ENCODE results near the gene UQCRC2. TPM values are rescaled to one million over a fixed set of nuclear protein-coding genes. Genes with fewer than 3 reads are reported as not detected.

The UQCRC2 gene
- total and polyA plus RNA-seq, 5 donors, result 321 to 665 (median 634) TPM

DNA sequence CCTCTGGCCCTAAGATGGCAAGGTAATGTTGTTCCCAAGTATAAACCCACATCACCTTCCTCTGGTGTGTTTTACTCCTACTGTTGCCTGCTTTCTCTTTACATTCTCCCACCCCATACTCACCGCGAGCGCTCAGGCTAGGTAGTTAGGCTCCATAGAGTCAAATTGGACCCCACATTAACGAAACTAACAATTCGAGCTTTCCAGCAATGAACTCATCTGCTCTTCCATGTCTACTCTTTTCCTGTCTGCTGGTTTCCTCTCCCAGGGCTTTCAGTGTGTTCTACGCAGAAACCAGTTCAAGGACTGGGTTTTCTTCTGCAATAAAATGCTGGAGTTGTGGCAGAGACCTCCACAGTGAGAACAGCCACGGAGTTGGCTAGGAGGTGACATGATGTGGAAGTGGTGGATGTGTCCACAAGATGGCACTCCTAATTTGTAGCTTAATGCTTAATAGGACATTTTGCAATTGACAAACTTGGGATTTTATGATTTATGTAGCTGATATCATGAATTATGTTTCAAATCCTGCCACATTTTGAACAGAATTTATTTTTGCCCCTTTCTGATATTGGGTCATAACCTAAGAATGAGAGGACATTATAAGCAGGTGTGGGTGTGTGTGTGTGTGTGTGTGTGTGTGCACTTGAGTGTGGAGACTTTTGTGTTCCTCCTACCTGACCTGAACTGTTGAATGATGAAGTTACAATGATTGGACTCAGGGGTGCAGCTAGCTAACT is 2.2 kb upstream of the UQCRC2 start:
- Histone ChIP-seq H3K9me3 (ENCODE audit: control insufficient read depth, low read length) (no peaks in the 10 kb centered on the region), H3K4me1 (ENCODE audit: control insufficient read depth, insufficient read depth, low read length) (peaks cover 4% of the 10 kb centered on the region), H3K4me3 (ENCODE audit: low read length) (no peak overlapping the region), H3K27ac (ENCODE audit: low read length) (no peak overlapping the region), H3K27me3 (ENCODE audit: control insufficient read depth, insufficient read depth) (no peaks in the 10 kb centered on the region)
- intact Hi-C loops (cut with DNase I), result loop anchor here in 1 of 4 donors (5.0 kb wide), 1 partner anchor 236 kb away; no protein-coding TSS in a partner anchor
- ATAC-seq (no peak), DNase-seq (no peak)
- WGBS, result 69% methylated on average over 7 of the region's 7 CpGs

- WGBS, result 2% methylated on average over 24 of the region's 24 CpGs
- peak; percentile 82 to 89 (median 82) for DNase-seq
- intact Hi-C loops (cut with DNase I), result loop anchor here in 1 of 4 donors (5.0 kb wide), 1 partner anchor 235 kb away; no protein-coding TSS in a partner anchor
- Histone ChIP-seq H3K27me3 (ENCODE audit: control insufficient read depth, insufficient read depth) (no peaks in the 10 kb centered on the region), H3K4me3 (ENCODE audit: low read length) (peak overlapping the region; percentile 99), H3K4me1 (ENCODE audit: control insufficient read depth, insufficient read depth, low read length) (peaks cover 4% of the 10 kb centered on the region), H3K27ac (ENCODE audit: low read length) (peak overlapping the region; percentile 97), H3K9me3 (ENCODE audit: control insufficient read depth, low read length) (no peaks in the 10 kb centered on the region)
- ATAC-seq, result peak; percentile 63 to 80
These were observed 945 bp upstream of the UQCRC2 start for GRCh38 chr16:21952040-21952792.

DNA sequence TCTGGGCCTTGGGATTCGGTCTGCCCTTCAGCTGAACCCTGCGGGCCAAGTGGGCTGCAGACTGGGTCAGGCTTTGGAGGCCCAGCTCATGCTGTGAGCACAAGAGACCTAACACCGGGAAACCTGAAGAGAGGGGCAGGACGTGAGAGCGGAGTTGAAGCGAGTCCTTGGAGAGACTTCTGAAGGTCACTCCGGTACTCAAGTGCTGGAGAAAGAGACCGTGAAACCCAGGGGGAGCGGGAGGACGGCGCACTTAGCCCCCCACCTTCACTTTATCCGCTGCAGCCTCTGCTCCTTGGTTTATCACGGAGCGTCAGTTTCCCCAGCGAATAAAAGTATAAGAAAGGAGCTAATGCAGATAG is 361 bp downstream of the UQCRC2 start:
- Histone ChIP-seq H3K27me3 (ENCODE audit: control insufficient read depth, insufficient read depth) (no peaks in the 10 kb centered on the region), H3K4me3 (ENCODE audit: low read length) (peak overlapping the region; percentile 99), H3K27ac (ENCODE audit: low read length) (peak overlapping the region; percentile 97), H3K4me1 (ENCODE audit: control insufficient read depth, insufficient read depth, low read length) (peaks cover 4% of the 10 kb centered on the region), H3K9me3 (ENCODE audit: control insufficient read depth, low read length) (no peaks in the 10 kb centered on the region)
- intact Hi-C loops (cut with DNase I), result loop anchor here in 1 of 4 donors (5.0 kb wide), 1 partner anchor 234 kb away; no protein-coding TSS in a partner anchor
- ATAC-seq (peak; percentile 53 to 58), DNase-seq (no peak)
- WGBS, result under 1% methylated on average over 15 of the region's 15 CpGs

- Histone ChIP-seq H3K27ac (ENCODE audit: low read length) (no peak overlapping the region), H3K4me3 (ENCODE audit: low read length) (no peak overlapping the region), H3K4me1 (ENCODE audit: control insufficient read depth, insufficient read depth, low read length) (peaks cover 4% of the 10 kb centered on the region), H3K27me3 (ENCODE audit: control insufficient read depth, insufficient read depth) (no peaks in the 10 kb centered on the region), H3K9me3 (ENCODE audit: control insufficient read depth, low read length) (no peaks in the 10 kb centered on the region)
- no peak for ATAC-seq
- 47% methylated on average over 1 of the region's 1 CpG for WGBS
- DNase-seq, result no peak
- intact Hi-C loops (cut with DNase I), result no loop called here
These were observed 4.7 kb downstream of the UQCRC2 start for GRCh38 chr16:21957714-21958346.

- Histone ChIP-seq H3K4me3 (ENCODE audit: low read length) (no peak overlapping the region), H3K27ac (ENCODE audit: low read length) (no peak overlapping the region), H3K27me3 (ENCODE audit: control insufficient read depth, insufficient read depth) (no peaks in the 10 kb centered on the region), H3K4me1 (ENCODE audit: control insufficient read depth, insufficient read depth, low read length) (peaks cover 3% of the 10 kb centered on the region), H3K9me3 (ENCODE audit: control insufficient read depth, low read length) (no peaks in the 10 kb centered on the region)
- intact Hi-C loops (cut with DNase I), result no loop called here
- 84% methylated on average over 3 of the region's 3 CpGs for WGBS
- ATAC-seq (no peak), DNase-seq (no peak)
These were observed 5.9 kb downstream of the UQCRC2 start for GRCh38 chr16:21959050-21959449.

DNA sequence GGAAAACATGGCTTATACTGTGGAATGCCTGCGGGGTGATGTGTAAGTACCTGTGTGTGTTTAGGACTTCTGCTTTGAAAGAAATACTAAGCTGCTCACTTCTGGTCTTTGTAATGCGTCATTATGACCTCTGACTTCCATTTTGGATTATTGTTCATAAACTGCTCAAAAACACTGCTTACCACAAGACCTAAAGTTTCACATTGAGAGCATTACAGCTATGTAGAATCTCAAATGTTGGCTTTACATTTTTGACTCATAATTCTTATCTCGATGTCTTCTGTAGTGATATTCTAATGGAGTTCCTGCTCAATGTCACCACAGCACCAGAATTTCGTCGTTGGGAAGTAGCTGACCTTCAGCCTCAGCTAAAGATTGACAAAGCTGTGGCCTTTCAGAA is 9.3 kb downstream of the UQCRC2 start:
- Histone ChIP-seq H3K27me3 (ENCODE audit: control insufficient read depth, insufficient read depth) (no peaks in the 10 kb centered on the region), H3K9me3 (ENCODE audit: control insufficient read depth, low read length) (no peaks in the 10 kb centered on the region), H3K27ac (ENCODE audit: low read length) (no peak overlapping the region), H3K4me1 (ENCODE audit: control insufficient read depth, insufficient read depth, low read length) (no peaks in the 10 kb centered on the region), H3K4me3 (ENCODE audit: low read length) (no peak overlapping the region)
- ATAC-seq, result no peak
- intact Hi-C loops (cut with DNase I), result no loop called here
- DNase-seq, result no peak
- WGBS, result 89% methylated on average over 5 of the region's 5 CpGs

- ATAC-seq (no peak), DNase-seq (no peak)
- H3K4me3 ChIP-seq (ENCODE audit: low read length), result no peak overlapping the region
- H3K4me1 ChIP-seq (ENCODE audit: control insufficient read depth, insufficient read depth, low read length), result no peaks in the 10 kb centered on the region
- no peaks in the 10 kb centered on the region for H3K9me3 ChIP-seq (ENCODE audit: control insufficient read depth, low read length)
- peak overlapping the region; percentile 7 for H3K27ac ChIP-seq (ENCODE audit: low read length)
- no peaks in the 10 kb centered on the region for H3K27me3 ChIP-seq (ENCODE audit: control insufficient read depth, insufficient read depth)
- WGBS, result 82% methylated on average over 3 of the region's 3 CpGs
- intact Hi-C loops (cut with DNase I), result no loop called here
These were observed 10.7 kb downstream of the UQCRC2 start for GRCh38 chr16:21963887-21964286.

DNA sequence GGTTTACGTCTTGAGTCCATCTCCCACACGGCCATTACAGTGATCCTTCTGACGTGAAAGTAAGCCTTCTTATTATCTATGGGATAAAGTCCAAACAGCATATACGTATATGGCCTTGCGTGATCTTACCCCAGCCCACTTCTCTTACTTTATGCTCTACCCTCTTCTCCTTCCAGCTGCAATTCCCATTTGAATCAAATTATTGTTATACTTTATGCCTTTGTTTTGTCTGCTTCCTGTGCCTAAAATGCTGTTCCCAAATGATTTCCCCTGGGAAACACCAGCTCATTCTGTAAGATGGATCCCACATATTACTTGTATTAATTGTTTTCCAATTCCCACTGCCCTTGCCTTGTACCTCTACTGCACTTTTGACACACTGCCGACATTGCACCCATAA is 11.2 kb downstream of the UQCRC2 start:
- no peaks in the 10 kb centered on the region for H3K4me1 ChIP-seq (ENCODE audit: control insufficient read depth, insufficient read depth, low read length)
- 67% methylated on average over 6 of the region's 6 CpGs for WGBS
- no peak overlapping the region for H3K4me3 ChIP-seq (ENCODE audit: low read length)
- peak overlapping the region; percentile 7 for H3K27ac ChIP-seq (ENCODE audit: low read length)
- H3K9me3 ChIP-seq (ENCODE audit: control insufficient read depth, low read length), result no peaks in the 10 kb centered on the region
- intact Hi-C loops (cut with DNase I), result no loop called here
- H3K27me3 ChIP-seq (ENCODE audit: control insufficient read depth, insufficient read depth), result no peaks in the 10 kb centered on the region
- ATAC-seq, result no peak
- DNase-seq, result no peak

GRCh38 chr16:21971856-21972255 is 18.7 kb downstream of the UQCRC2 start:
- DNase-seq (no peak), ATAC-seq (no peak)
- H3K4me1 ChIP-seq (ENCODE audit: control insufficient read depth, insufficient read depth, low read length), result no peaks in the 10 kb centered on the region
- H3K4me3 ChIP-seq (ENCODE audit: low read length), result no peak overlapping the region
- WGBS, result 88% methylated on average over 4 of the region's 4 CpGs
- no peaks in the 10 kb centered on the region for H3K9me3 ChIP-seq (ENCODE audit: control insufficient read depth, low read length)
- no peaks in the 10 kb centered on the region for H3K27me3 ChIP-seq (ENCODE audit: control insufficient read depth, insufficient read depth)
- intact Hi-C loops (cut with DNase I), result no loop called here
- no peak overlapping the region for H3K27ac ChIP-seq (ENCODE audit: low read length)

- ATAC-seq (no peak), DNase-seq (no peak)
- 91% methylated on average over 2 of the region's 2 CpGs for WGBS
- Histone ChIP-seq H3K27ac (ENCODE audit: low read length) (no peak overlapping the region), H3K27me3 (ENCODE audit: control insufficient read depth, insufficient read depth) (no peaks in the 10 kb centered on the region), H3K4me1 (ENCODE audit: control insufficient read depth, insufficient read depth, low read length) (no peaks in the 10 kb centered on the region), H3K9me3 (ENCODE audit: control insufficient read depth, low read length) (no peaks in the 10 kb centered on the region), H3K4me3 (ENCODE audit: low read length) (no peak overlapping the region)
- intact Hi-C loops (cut with DNase I), result no loop called here
These were observed 20.8 kb downstream of the UQCRC2 start for GRCh38 chr16:21973945-21974344.

DNA sequence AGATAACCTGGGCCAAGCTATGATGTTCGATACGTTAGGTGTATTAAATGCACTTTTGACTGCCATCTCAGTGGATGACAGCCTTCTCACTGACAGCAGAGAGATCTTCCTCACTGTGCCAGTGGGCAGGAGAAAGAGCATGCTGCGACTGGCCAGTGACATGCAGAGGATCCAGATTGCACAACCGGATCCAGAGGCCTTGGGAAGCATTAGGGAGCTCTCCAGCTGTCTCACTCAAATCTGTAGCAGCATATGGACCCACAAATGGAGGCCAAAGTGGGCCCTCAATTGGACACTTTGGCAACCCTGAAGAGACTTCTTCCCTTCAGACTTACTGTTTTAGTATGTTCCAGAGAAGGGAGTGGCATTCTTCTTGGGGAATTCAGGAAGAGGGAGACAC is 26.9 kb downstream of the UQCRC2 start:
- no peaks in the 10 kb centered on the region for H3K27me3 ChIP-seq (ENCODE audit: control insufficient read depth, insufficient read depth)
- ATAC-seq (peak in 1 of 2 donors; percentile 24), DNase-seq (no peak)
- intact Hi-C loops (cut with DNase I), result no loop called here
- no peaks in the 10 kb centered on the region for H3K9me3 ChIP-seq (ENCODE audit: control insufficient read depth, low read length)
- 90% methylated on average over 4 of the region's 4 CpGs for WGBS
- H3K4me3 ChIP-seq (ENCODE audit: low read length), result no peak overlapping the region
- no peak overlapping the region for H3K27ac ChIP-seq (ENCODE audit: low read length)
- no peaks in the 10 kb centered on the region for H3K4me1 ChIP-seq (ENCODE audit: control insufficient read depth, insufficient read depth, low read length)
